Left colon (tissue), 2 donors: ENCODE results near the gene TREH. TPM values are rescaled to one million over a fixed set of nuclear protein-coding genes. Genes with fewer than 3 reads are reported as not detected.
A peak's percentile ranks its signal among the peaks of the same experiment; 100 is the strongest.

ENCODE experiments used
- ATAC-seq: fragments of 200-7000 bp; cut with Tn5 transposase; one replicate; pipeline ENCODE4 v1.9.1; 2020; ENCODE audit warnings: mild to moderate bottlenecking, moderate library complexity
- DNase-seq, 2 donors: peaks; one replicate each; pipeline ENCODE4 v3.0.0-alpha.2; 2020
- intact Hi-C, 2 donors: fragments of 100-400 bp; cut with DNase I in 1 of 2; cut with micrococcal nuclease in 1 of 2; formaldehyde crosslinking; loops; one replicate each; pipeline versions ENCODE4 v1.11.2 to v1.14.0; 2022; cut with DNase I, micrococcal nuclease
- total RNA-seq, 2 donors: library from RNA; stranded (reverse); fragmentation: NEBNext Ultra II Directional; extraction: Animal tissue kit (Norgen Biotek cat#: 25700); gene quantifications; one replicate each; pipeline ENCODE4 v1.2.1, GENCODE V29; 2021
- donor health status: DM: no; HTN: no; CAD: no.
- donor health status: DM: yes; HTN: yes; CAD: no.

Gene TREH
- total RNA-seq, 2 donors from 2014 or later = 1.2 to 3.3 TPM

- no peak for ATAC-seq
- no peak for DNase-seq
Measured at GRCh38 chr11:118674082-118674435, 5.4 kb downstream of the TREH start.

GRCh38 chr11:118673361-118674081, 5.9 kb downstream of the TREH start:
- peak; percentile 44 for ATAC-seq
- intact Hi-C loops = no loop called here
- peak in 1 of 2 donors; percentile 4 for DNase-seq

More at GRCh38 chr11:118674082-118674435, 5.4 kb downstream of the TREH start:
- intact Hi-C loops = no loop called here

- ATAC-seq (no peak), DNase-seq (no peak)
- intact Hi-C loops = no loop called here
Measured at GRCh38 chr11:118672846-118673245, 6.6 kb downstream of the TREH start.

GRCh38 chr11:118671254-118671653, 8.2 kb downstream of the TREH start:
- DNase-seq = no peak
- intact Hi-C loops = no loop called here
- no peak for ATAC-seq

GRCh38 chr11:118670063-118670462, 9.4 kb downstream of the TREH start:
- ATAC-seq (peak; percentile 53), DNase-seq (no peak)
- intact Hi-C loops = no loop called here

- intact Hi-C loops = no loop called here
- ATAC-seq (no peak), DNase-seq (peak in 1 of 2 donors; percentile 14)
Measured at GRCh38 chr11:118666371-118666770, 13.1 kb downstream of the TREH start.

GRCh38 chr11:118663902-118664301, 15.5 kb downstream of the TREH start:
- intact Hi-C loops = no loop called here
- DNase-seq = no peak
- ATAC-seq = no peak

GRCh38 chr11:118663381-118663780, 16.1 kb downstream of the TREH start:
- ATAC-seq = no peak
- intact Hi-C loops = no loop called here
- peak in 1 of 2 donors; percentile 10 for DNase-seq

- ATAC-seq = no peak
- intact Hi-C loops = no loop called here
- DNase-seq = peak in 1 of 2 donors; percentile 7
Measured at GRCh38 chr11:118662401-118663271, 16.8 kb downstream of the TREH start.

GRCh38 chr11:118661425-118662301, 17.8 kb downstream of the TREH start:
- intact Hi-C loops = no loop called here
- ATAC-seq (no peak), DNase-seq (no peak)

- no peak for ATAC-seq
- intact Hi-C loops = no loop called here
- DNase-seq = peak in 1 of 2 donors; percentile 24
Measured at GRCh38 chr11:118660681-118661424, 18.6 kb downstream of the TREH start.

- intact Hi-C loops = no loop called here
- DNase-seq (no peak), ATAC-seq (peak; percentile 15)
Measured at GRCh38 chr11:118659953-118660680, 19.3 kb downstream of the TREH start.

GRCh38 chr11:118659314-118659952, 20.0 kb downstream of the TREH start:
- intact Hi-C loops = no loop called here
- ATAC-seq (peak; percentile 89), DNase-seq (peak; percentile 84 to 95)

GRCh38 chr11:118658429-118659313, 20.8 kb downstream of the TREH start:
- DNase-seq = no peak
- intact Hi-C loops = no loop called here
- peak; percentile 30 for ATAC-seq

- ATAC-seq (no peak), DNase-seq (no peak)
- intact Hi-C loops = no loop called here
Measured at GRCh38 chr11:118657709-118658428, 21.6 kb downstream of the TREH start.

- intact Hi-C loops = no loop called here
- DNase-seq (no peak), ATAC-seq (no peak)
Measured at GRCh38 chr11:118657238-118657637, 22.2 kb downstream of the TREH start.
